HL-60 (cell line): Measurements from ENCODE around the gene RASL10A.

Experiments
- DNase-seq, 2 experiments: peaks; one replicate each; pipeline ENCODE4 v3.0.0-alpha.2; 2010 to 2020; ENCODE audit warnings: low read depth in 1 of 2, low spot score in 1 of 2
- H3K27ac ChIP-seq: fragments of 250-450 bp; sonication (Bioruptor Pico); replicated peaks from 2 replicates; pipeline ENCODE4 v1.5.1; 2020; ENCODE audit warnings: mild to moderate bottlenecking, moderate library complexity
- H3K27me3 ChIP-seq: fragments of 250-450 bp; sonication (Bioruptor Pico); 2 replicates; pipeline ENCODE4 v1.5.1; 2021; ENCODE audit warnings: mild to moderate bottlenecking, moderate library complexity; ENCODE audit not compliant: insufficient read depth, poor library complexity, severe bottlenecking
- H3K4me3 ChIP-seq: replicated peaks from 2 replicates; pipeline ENCODE4 v1.5.1; 2011; ENCODE audit warnings: mild to moderate bottlenecking, control low read depth, low read length; ENCODE audit not compliant: insufficient read depth
- GABPA ChIP-seq: IDR thresholded peaks from 2 replicates; pipeline ENCODE4 v1.6.1; 2012; ENCODE audit warnings: low read depth
- POLR2AphosphoS5 ChIP-seq: IDR thresholded peaks from 2 replicates; pipeline ENCODE4 v1.6.1; 2012; ENCODE audit warnings: low read depth
- SPI1 ChIP-seq: IDR thresholded peaks from 2 replicates; pipeline ENCODE4 v1.6.1; 2012; ENCODE audit warnings: low read depth, mild to moderate bottlenecking, borderline replicate concordance
- TF ChIP-seq, protein P1 (sequence below): IDR thresholded peaks from one replicate; pipeline ENCODE4 v1.5.1; 2011; ENCODE audit warnings: low read length, control low read depth, inconsistent platforms; ENCODE audit not compliant: insufficient read depth
- TF ChIP-seq, protein P2 (sequence below): IDR thresholded peaks from 2 replicates; pipeline ENCODE4 v1.6.1; 2012; ENCODE audit warnings: low read depth; ENCODE audit not compliant: insufficient replicate concordance

RASL10A gene

DNA sequence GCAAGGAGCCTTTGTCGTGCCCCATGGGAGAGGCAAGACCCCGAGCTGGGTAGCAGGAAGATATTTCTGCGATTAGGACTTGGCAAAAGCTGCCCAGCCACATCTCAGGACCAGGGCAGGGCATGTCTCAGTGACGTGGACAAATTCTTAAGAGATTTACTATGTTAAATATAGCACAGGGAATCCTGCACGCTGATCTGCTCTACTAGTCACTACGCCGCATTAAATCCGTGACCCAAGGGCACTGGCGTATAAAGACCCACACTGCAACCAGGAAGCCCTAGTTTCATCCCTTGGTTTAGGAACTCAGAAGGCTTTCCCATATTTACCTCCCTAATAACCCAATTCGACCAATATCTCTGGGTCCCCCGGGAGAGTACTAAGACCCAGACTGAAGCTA lies 37.8 kb upstream of the RASL10A start:
- H3K27ac ChIP-seq, result no peak overlapping the region
- no peak for DNase-seq
- no peak overlapping the region for H3K4me3 ChIP-seq
- no peak for TF ChIP-seq POLR2AphosphoS5
- no peak for TF ChIP-seq GABPA
- no peak for TF ChIP-seq SPI1
- TF ChIP-seq, protein P1, sequence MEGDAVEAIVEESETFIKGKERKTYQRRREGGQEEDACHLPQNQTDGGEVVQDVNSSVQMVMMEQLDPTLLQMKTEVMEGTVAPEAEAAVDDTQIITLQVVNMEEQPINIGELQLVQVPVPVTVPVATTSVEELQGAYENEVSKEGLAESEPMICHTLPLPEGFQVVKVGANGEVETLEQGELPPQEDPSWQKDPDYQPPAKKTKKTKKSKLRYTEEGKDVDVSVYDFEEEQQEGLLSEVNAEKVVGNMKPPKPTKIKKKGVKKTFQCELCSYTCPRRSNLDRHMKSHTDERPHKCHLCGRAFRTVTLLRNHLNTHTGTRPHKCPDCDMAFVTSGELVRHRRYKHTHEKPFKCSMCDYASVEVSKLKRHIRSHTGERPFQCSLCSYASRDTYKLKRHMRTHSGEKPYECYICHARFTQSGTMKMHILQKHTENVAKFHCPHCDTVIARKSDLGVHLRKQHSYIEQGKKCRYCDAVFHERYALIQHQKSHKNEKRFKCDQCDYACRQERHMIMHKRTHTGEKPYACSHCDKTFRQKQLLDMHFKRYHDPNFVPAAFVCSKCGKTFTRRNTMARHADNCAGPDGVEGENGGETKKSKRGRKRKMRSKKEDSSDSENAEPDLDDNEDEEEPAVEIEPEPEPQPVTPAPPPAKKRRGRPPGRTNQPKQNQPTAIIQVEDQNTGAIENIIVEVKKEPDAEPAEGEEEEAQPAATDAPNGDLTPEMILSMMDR, result no peak
- TF ChIP-seq, protein P2, sequence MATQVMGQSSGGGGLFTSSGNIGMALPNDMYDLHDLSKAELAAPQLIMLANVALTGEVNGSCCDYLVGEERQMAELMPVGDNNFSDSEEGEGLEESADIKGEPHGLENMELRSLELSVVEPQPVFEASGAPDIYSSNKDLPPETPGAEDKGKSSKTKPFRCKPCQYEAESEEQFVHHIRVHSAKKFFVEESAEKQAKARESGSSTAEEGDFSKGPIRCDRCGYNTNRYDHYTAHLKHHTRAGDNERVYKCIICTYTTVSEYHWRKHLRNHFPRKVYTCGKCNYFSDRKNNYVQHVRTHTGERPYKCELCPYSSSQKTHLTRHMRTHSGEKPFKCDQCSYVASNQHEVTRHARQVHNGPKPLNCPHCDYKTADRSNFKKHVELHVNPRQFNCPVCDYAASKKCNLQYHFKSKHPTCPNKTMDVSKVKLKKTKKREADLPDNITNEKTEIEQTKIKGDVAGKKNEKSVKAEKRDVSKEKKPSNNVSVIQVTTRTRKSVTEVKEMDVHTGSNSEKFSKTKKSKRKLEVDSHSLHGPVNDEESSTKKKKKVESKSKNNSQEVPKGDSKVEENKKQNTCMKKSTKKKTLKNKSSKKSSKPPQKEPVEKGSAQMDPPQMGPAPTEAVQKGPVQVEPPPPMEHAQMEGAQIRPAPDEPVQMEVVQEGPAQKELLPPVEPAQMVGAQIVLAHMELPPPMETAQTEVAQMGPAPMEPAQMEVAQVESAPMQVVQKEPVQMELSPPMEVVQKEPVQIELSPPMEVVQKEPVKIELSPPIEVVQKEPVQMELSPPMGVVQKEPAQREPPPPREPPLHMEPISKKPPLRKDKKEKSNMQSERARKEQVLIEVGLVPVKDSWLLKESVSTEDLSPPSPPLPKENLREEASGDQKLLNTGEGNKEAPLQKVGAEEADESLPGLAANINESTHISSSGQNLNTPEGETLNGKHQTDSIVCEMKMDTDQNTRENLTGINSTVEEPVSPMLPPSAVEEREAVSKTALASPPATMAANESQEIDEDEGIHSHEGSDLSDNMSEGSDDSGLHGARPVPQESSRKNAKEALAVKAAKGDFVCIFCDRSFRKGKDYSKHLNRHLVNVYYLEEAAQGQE, result no peak
- H3K27me3 ChIP-seq, result no peaks in the 10 kb centered on the region

DNA sequence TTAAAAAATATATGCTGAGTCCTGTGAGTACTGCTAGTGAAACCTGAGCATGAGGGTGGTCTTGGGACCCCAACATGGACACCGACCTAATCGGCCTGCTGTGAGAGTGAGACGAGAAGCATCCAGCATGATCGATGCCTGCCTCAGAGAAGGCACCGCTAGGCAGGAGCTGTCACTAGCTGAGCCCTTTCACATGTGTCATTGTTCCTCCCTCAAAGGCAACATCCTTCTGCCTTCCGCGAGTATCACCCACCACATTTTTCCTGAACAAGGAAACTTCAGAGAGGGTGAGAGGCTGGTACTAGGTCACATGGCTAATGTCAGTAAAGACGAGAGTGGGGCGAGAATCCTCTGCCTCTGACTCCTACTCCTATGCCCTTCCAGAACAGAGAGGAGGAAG lies 37.3 kb upstream of the RASL10A start:
- TF ChIP-seq POLR2AphosphoS5 (no peak), GABPA (no peak), SPI1 (no peak)
- TF ChIP-seq, protein P1, result no peak
- TF ChIP-seq, protein P2, result no peak
- H3K27ac ChIP-seq, result no peak overlapping the region
- H3K27me3 ChIP-seq, result no peaks in the 10 kb centered on the region
- H3K4me3 ChIP-seq, result no peak overlapping the region
- no peak for DNase-seq

DNA sequence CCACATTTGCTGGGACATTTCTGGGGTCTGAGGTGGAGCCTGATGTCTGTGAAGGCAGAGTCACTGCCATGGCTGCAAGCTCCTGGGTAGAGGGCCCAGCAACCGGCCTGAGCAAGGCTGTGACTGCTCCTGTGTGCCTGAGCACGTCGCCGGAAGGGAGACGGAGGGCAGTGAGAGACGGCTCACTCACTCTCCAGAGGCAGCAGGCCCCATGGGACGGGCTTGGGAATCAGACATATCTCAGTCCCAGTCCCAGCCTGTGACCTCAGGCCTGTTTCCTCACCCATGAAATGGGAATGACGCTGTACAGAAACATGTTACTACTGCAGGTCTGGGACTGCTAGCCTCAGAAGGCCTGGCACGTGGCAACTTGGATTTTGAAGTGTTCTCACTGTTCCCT lies 36.4 kb upstream of the RASL10A start:
- Histone ChIP-seq H3K27me3 (no peaks in the 10 kb centered on the region), H3K27ac (no peak overlapping the region), H3K4me3 (no peak overlapping the region)
- no peak for TF ChIP-seq GABPA
- TF ChIP-seq, protein P1, result no peak
- TF ChIP-seq SPI1, result no peak
- TF ChIP-seq, protein P2, result no peak
- TF ChIP-seq POLR2AphosphoS5, result no peak
- DNase-seq, result no peak
